B cell (primary cell): ENCODE results near the gene TBC1D10A. TPM values are rescaled to one million over a fixed set of nuclear protein-coding genes. Genes with fewer than 3 reads are reported as not detected.

Experiments used
- ATAC-seq: fragments of 200-7000 bp; cut with Tn5 transposase; one replicate; pipeline ENCODE4 v1.10.0; 2021; ENCODE audit warnings: low read depth, mild to moderate bottlenecking, moderate number of reproducible peaks, moderate library complexity
- CTCF ChIA-PET: fragments of 350-600 bp; sonication (Branson Sonifier 250); formaldehyde crosslinking; loops from one replicate; lab custom pipeline; 2021; ENCODE audit warnings: antibody characterized with exemption, inconsistent platforms; lab: Charles Lee
- POLR2A ChIA-PET: fragments of 350-600 bp; sonication (Branson Sonifier 250); formaldehyde crosslinking; loops from one replicate; lab custom pipeline; 2021; ENCODE audit warnings: antibody characterized with exemption; lab: Charles Lee
- DNase-seq: peaks from one replicate; pipeline ENCODE4 v3.0.0; 2013
- H2AFZ ChIP-seq: 2 replicates; pipeline ENCODE4 v1.6.1; 2012; ENCODE audit warnings: mild to moderate bottlenecking, low read depth, low read length; ENCODE audit not compliant: insufficient read depth, poor library complexity, severe bottlenecking
- H3K27ac ChIP-seq, 2 donors: 1 replicate in 1 of 2; 2 replicates in 1 of 2; pipeline ENCODE4 v1.5.1; 2012 to 2013; ENCODE audit warnings: low read length in 2 of 2, mild to moderate bottlenecking in 2 of 2, moderate library complexity in 1 of 2
- H3K27me3 ChIP-seq, 4 experiments: fragments of 200-600 bp in 1 of 4; sonication (generic) in 1 of 4; replicated peaks in 1 of 4; 1 replicate in 2 of 4; 2 replicates in 2 of 4; pipeline versions ENCODE4 v1.6.1 to v1.7.0; 2013 to 2016; ENCODE audit warnings: low read length in 3 of 4, mild to moderate bottlenecking in 2 of 4, mixed read lengths in 1 of 4, moderate library complexity in 1 of 4; ENCODE audit not compliant: insufficient read depth in 4 of 4, control insufficient read depth in 3 of 4; ENCODE audit errors: control extremely low read depth in 1 of 4
- H3K36me3 ChIP-seq, 2 experiments: replicated peaks in 1 of 2; 1 replicate in 1 of 2; 2 replicates in 1 of 2; pipeline versions ENCODE4 v1.6.1 to v1.7.1; 2013; ENCODE audit warnings: low read length in 1 of 2; ENCODE audit not compliant: insufficient read depth in 2 of 2, control insufficient read depth in 1 of 2; ENCODE audit errors: control extremely low read depth in 1 of 2, extremely low read depth in 1 of 2
- H3K4me1 ChIP-seq, 2 donors: fragments of 200-600 bp in 1 of 2; sonication (generic) in 1 of 2; 1 replicate in 1 of 2; 2 replicates in 1 of 2; pipeline versions ENCODE4 v1.5.1 to v1.6.1; 2013 to 2017; ENCODE audit warnings: low read length in 2 of 2; ENCODE audit not compliant: control insufficient read depth in 2 of 2, insufficient read depth in 2 of 2
- H3K4me2 ChIP-seq: replicated peaks from 2 replicates; pipeline ENCODE3; 2012; ENCODE audit warnings: mild to moderate bottlenecking, low read depth, low read length; ENCODE audit not compliant: poor library complexity, severe bottlenecking
- H3K4me3 ChIP-seq, 5 experiments: fragments of 200-600 bp in 1 of 5; sonication (generic) in 1 of 5; 1 replicate in 3 of 5; 2 replicates in 2 of 5; pipeline versions ENCODE4 v1.5.1 to v1.7.0; 2011 to 2016; ENCODE audit warnings: low read length in 4 of 5, mild to moderate bottlenecking in 4 of 5, low read depth in 2 of 5, control low read depth in 1 of 5, moderate library complexity in 1 of 5; ENCODE audit not compliant: insufficient read depth in 1 of 5; ENCODE audit errors: control extremely low read depth in 1 of 5, extremely low read depth in 1 of 5
- H3K79me2 ChIP-seq: fragments of 200-600 bp; sonication (generic); one replicate; pipeline ENCODE4 v1.6.0; 2016; ENCODE audit warnings: low read length; ENCODE audit not compliant: control insufficient read depth, insufficient read depth
- H3K9ac ChIP-seq: fragments of 200-600 bp; sonication (generic); 2 replicates; pipeline ENCODE4 v1.6.1; 2017; ENCODE audit warnings: mild to moderate bottlenecking, low read length, moderate library complexity
- H3K9me3 ChIP-seq, 3 donors: one replicate each; pipeline versions ENCODE4 v1.6.1 to v1.7.1; 2013; ENCODE audit warnings: low read length in 2 of 3; ENCODE audit not compliant: control insufficient read depth in 2 of 3, insufficient read depth in 1 of 3; ENCODE audit errors: control extremely low read depth in 1 of 3
- H4K20me1 ChIP-seq: 2 replicates; pipeline ENCODE4 v1.6.0; 2012; ENCODE audit warnings: mild to moderate bottlenecking, low read length; ENCODE audit not compliant: insufficient read depth, control insufficient read depth, poor library complexity, severe bottlenecking
- H3K27ac Mint-ChIP-seq: one replicate; pipeline ENCODE4 v1.8.0; 2021; ENCODE audit warnings: mixed read lengths
- H3K27me3 Mint-ChIP-seq: one replicate; pipeline ENCODE4 v1.8.0; 2021; ENCODE audit warnings: mixed read lengths
- H3K4me1 Mint-ChIP-seq: one replicate; pipeline ENCODE4 v1.8.0; 2021; ENCODE audit warnings: mixed read lengths
- H3K4me3 Mint-ChIP-seq: one replicate; pipeline ENCODE4 v1.8.0; 2021; ENCODE audit warnings: mixed read lengths
- H3K9me3 Mint-ChIP-seq: one replicate; pipeline ENCODE4 v1.8.0; 2022; ENCODE audit warnings: mixed read lengths; ENCODE audit not compliant: insufficient read depth
- EZH2 ChIP-seq: IDR thresholded peaks from 2 replicates; pipeline ENCODE4 v1.6.1; 2012; ENCODE audit warnings: borderline replicate concordance, low read depth, mild to moderate bottlenecking, moderate library complexity, low read length; ENCODE audit not compliant: insufficient read depth, poor library complexity, severe bottlenecking
- WGBS: methylation state at CpG from one replicate; pipeline ENCODE4 v1.1.5; 2013; ENCODE audit warnings: missing lambda C conversion rate; ENCODE audit not compliant: insufficient coverage; 5-methylcytosine and 5-hydroxymethylcytosine counted together
- intact Hi-C: fragments of 100-400 bp; cut with micrococcal nuclease; formaldehyde crosslinking; loops from one replicate; pipeline ENCODE4 v1.10.0; 2022
- polyA plus RNA-seq: library from polyadenylated mRNA; depleted of rRNA; stranded (reverse); fragments of >200 nt; gene quantifications from 2 replicates; pipeline ENCODE4 v1.2.3, GENCODE V29; 2012
- total RNA-seq, 2 donors: library from RNA; stranded (reverse); fragments of 120-200 nt in 1 of 2; gene quantifications; 1 replicate in 1 of 2; 2 replicates in 1 of 2; pipeline versions ENCODE4 v1.2.3 to v1.2.4, GENCODE V29; 2013 to 2022
- TF ChIP-seq, protein P1 (sequence below): fragments of 200-600 bp; IDR thresholded peaks from one replicate; pipeline ENCODE4 v1.8.0; 2022; ENCODE audit warnings: antibody characterized with exemption, mild to moderate bottlenecking

Gene TBC1D10A
- total and polyA plus RNA-seq, 2 donors (not counting 1 experiment from before 2014, with no cell fraction given), result 45.2 to 58.4 TPM

DNA sequence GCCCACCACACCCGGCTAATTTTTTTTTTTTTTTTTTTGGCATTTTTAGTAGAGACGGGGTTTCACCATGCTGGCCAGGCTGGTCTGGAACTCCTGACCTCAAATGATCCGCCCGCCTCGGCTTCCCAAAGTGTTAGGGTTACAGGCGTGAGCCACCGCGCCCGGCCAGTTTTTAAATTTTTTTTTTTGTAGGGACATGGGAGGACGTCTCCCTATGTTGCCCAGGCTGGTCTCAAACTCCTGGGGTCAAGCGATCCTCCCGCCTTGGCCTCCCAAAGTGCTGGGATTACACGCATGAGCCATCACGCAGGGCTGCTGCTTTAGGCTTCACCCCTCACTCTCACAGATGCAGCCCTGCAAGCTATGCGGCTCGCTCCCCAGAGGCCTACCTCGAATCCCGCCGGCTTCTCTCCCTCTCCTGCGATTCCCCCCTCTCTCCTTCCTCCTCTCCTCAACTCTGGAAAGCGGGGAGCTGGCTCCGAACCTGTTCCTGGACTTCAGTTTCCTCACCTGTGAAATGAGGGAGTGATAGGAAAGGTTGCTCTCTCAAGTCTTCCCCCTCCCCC lies 31.0 kb upstream of the TBC1D10A start:
- H3K27me3 ChIP-seq, result no peaks in the 10 kb centered on the region
- peak overlapping the region; percentile 84 for H3K4me2 ChIP-seq
- H4K20me1 ChIP-seq, result peaks cover 38% of the 10 kb centered on the region
- no peaks in the 10 kb centered on the region for H3K9me3 ChIP-seq
- 91% methylated on average over 14 of the region's 22 CpGs for WGBS
- H3K79me2 ChIP-seq, result peaks cover 51% of the 10 kb centered on the region
- H3K4me1 ChIP-seq, result peaks cover 24 to 35% of the 10 kb centered on the region in 2 donors
- intact Hi-C loops, result loop anchor here (1.0 to 2.0 kb wide), 2 partner anchors 30 to 53 kb away; partner anchors contain the start of gene RNF215
- CTCF ChIA-PET, result interaction anchor here (1.4 to 12.3 kb wide), 3 partner anchors 30 to 70 kb away, joined by 4 to 169 read pairs (median 5); partner anchors contain the start of genes CASTOR1 and RNF215
- peak overlapping the region in 1 of 5 experiments; percentile 92 for H3K4me3 ChIP-seq
- DNase-seq (no peak), ATAC-seq (no peak)
- peaks cover 0 to 8% of the 10 kb centered on the region in 2 experiments for H3K36me3 ChIP-seq
- TF ChIP-seq, protein P1, sequence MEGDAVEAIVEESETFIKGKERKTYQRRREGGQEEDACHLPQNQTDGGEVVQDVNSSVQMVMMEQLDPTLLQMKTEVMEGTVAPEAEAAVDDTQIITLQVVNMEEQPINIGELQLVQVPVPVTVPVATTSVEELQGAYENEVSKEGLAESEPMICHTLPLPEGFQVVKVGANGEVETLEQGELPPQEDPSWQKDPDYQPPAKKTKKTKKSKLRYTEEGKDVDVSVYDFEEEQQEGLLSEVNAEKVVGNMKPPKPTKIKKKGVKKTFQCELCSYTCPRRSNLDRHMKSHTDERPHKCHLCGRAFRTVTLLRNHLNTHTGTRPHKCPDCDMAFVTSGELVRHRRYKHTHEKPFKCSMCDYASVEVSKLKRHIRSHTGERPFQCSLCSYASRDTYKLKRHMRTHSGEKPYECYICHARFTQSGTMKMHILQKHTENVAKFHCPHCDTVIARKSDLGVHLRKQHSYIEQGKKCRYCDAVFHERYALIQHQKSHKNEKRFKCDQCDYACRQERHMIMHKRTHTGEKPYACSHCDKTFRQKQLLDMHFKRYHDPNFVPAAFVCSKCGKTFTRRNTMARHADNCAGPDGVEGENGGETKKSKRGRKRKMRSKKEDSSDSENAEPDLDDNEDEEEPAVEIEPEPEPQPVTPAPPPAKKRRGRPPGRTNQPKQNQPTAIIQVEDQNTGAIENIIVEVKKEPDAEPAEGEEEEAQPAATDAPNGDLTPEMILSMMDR, result no peak
- no peak for TF ChIP-seq EZH2
- Mint-ChIP-seq H3K27me3 (no peaks in the 10 kb centered on the region), H3K27ac (peak overlapping the region; percentile 91), H3K9me3 (no peaks in the 10 kb centered on the region), H3K4me1 (peaks cover 38% of the 10 kb centered on the region), H3K4me3 (peak overlapping the region; percentile 91)
- no peak overlapping the region for H3K27ac ChIP-seq
- no peak overlapping the region for H3K9ac ChIP-seq
- POLR2A ChIA-PET, result interaction anchor here (3.0 kb wide), 1 partner anchor 69 kb away, joined by 27 read pairs; the partner anchor contains the start of gene CASTOR1
- H2AFZ ChIP-seq, result no peak overlapping the region

DNA sequence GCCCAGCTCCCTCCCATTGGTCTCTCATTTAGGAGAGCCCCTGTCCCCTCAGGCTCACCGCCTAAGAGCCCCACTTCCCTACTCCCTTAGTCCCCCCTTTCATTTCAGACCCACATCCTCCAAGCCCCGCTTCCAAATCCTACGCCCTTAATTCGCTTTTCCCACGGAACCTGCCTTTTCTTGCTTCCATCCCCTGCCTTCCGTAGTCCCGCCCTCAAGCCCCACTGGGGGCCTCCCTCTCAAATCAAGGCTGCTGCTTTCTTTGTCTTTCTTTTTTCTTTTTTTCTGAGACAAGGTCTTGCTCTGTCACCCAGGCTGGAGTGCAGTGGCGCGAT lies 30.5 kb upstream of the TBC1D10A start:
- no peaks in the 10 kb centered on the region for H3K27me3 Mint-ChIP-seq
- peak overlapping the region; percentile 84 for H3K4me2 ChIP-seq
- H3K4me1 Mint-ChIP-seq, result peaks cover 41% of the 10 kb centered on the region
- H3K27ac ChIP-seq, result peak overlapping the region; percentile 38 to 97
- CTCF ChIA-PET, result interaction anchor here (0.6 to 12.3 kb wide), 11 partner anchors 29 to 249 kb away, joined by 3 to 169 read pairs (median 4); partner anchors contain the start of genes CASTOR1, RNF215 and TBC1D10A
- intact Hi-C loops, result loop anchor here (1.0 to 2.0 kb wide), 2 partner anchors 30 to 52 kb away; partner anchors contain the start of gene RNF215
- peak overlapping the region; percentile 79 for H2AFZ ChIP-seq
- POLR2A ChIA-PET, result interaction anchor here (0.7 to 3.0 kb wide), 7 partner anchors 16 to 69 kb away, joined by 3 to 27 read pairs (median 6); partner anchors contain the start of genes CASTOR1 and TBC1D10A
- no peak for ATAC-seq
- WGBS, result 7% methylated on average over 9 of the region's 9 CpGs
- DNase-seq, result no peak
- no peaks in the 10 kb centered on the region for H3K9me3 Mint-ChIP-seq
- H3K4me3 Mint-ChIP-seq, result peak overlapping the region; percentile 91
- no peak for TF ChIP-seq EZH2
- TF ChIP-seq, protein P1, result no peak
- peaks cover 43% of the 10 kb centered on the region for H4K20me1 ChIP-seq
- H3K27ac Mint-ChIP-seq, result peak overlapping the region; percentile 91
- H3K4me1 ChIP-seq, result peaks cover 24 to 35% of the 10 kb centered on the region in 2 donors
- peak overlapping the region; percentile 98 for H3K9ac ChIP-seq
- H3K9me3 ChIP-seq, result no peaks in the 10 kb centered on the region
- H3K79me2 ChIP-seq, result peaks cover 57% of the 10 kb centered on the region
- H3K27me3 ChIP-seq, result no peaks in the 10 kb centered on the region
- peak overlapping the region; percentile 92 to 98 (median 96) for H3K4me3 ChIP-seq
- peaks cover 0 to 14% of the 10 kb centered on the region in 2 experiments for H3K36me3 ChIP-seq
